Breast epithelium (tissue), 4 donors: ENCODE results near the gene NPIPA8. TPM values are rescaled to one million over a fixed set of nuclear protein-coding genes. Genes with fewer than 3 reads are reported as not detected.
"Not testable (repeated sequence)": the region's sequence is repeated elsewhere in the genome, so short reads cannot be mapped to it uniquely, and the experiment has no call there.

Source experiments
- DNase-seq, 2 donors: peaks; one replicate each; pipeline ENCODE4 v3.0.0-alpha.2; 2019; ENCODE audit warnings: low spot score in 2 of 2
- H3K27ac ChIP-seq, 2 donors: fragments of 200-600 bp; sonication (generic) in 1 of 2; one replicate each; pipeline ENCODE4 v1.5.1; 2016 to 2019; ENCODE audit warnings: mild to moderate bottlenecking in 1 of 2
- H3K27me3 ChIP-seq, 2 donors: fragments of 200-600 bp; sonication (generic) in 1 of 2; one replicate each; pipeline versions ENCODE4 v1.5.1 to v1.6.0; 2017 to 2019; ENCODE audit warnings: control low read depth in 1 of 2, mild to moderate bottlenecking in 1 of 2
- H3K36me3 ChIP-seq: fragments of 200-600 bp; one replicate; pipeline ENCODE4 v1.5.1; 2019
- H3K4me1 ChIP-seq, 2 donors: fragments of 200-600 bp; sonication (generic); one replicate each; pipeline ENCODE4 v1.5.1; 2016 to 2019; ENCODE audit warnings: control low read depth in 1 of 2
- H3K4me3 ChIP-seq, 3 donors: fragments of 200-600 bp; sonication (generic); 1 replicate in 2 of 3; 2 replicates in 1 of 3; pipeline ENCODE4 v1.5.1; 2016 to 2019; ENCODE audit warnings: mild to moderate bottlenecking in 3 of 3, moderate library complexity in 2 of 3
- H3K9me3 ChIP-seq, 2 donors: fragments of 200-600 bp; sonication (generic) in 1 of 2; one replicate each; pipeline ENCODE4 v1.5.1; 2016 to 2019; ENCODE audit warnings: control low read depth in 1 of 2
- intact Hi-C: fragments of 100-400 bp; cut with DNase I; formaldehyde crosslinking; loops from one replicate; pipeline ENCODE4 v1.15.1; 2023; ENCODE audit warnings: low total_unique reads
- total RNA-seq, 3 donors: library from RNA; depleted of rRNA; stranded (reverse); fragments of >200 nt; gene quantifications; one replicate each; pipeline ENCODE4 v1.1.0, GENCODE V29; 2016

Gene NPIPA8
- total RNA-seq, 3 donors from 2014 or later, result 11.0 TPM; not detected in 2

- DNase-seq, H3K27ac ChIP-seq, H3K4me3 ChIP-seq, H3K27me3 ChIP-seq, intact Hi-C loops, H3K9me3 ChIP-seq, H3K4me1 ChIP-seq, H3K36me3 ChIP-seq: not testable (repeated sequence)
These were observed 30.5 kb downstream of the NPIPA8 start for GRCh38 chr16:18306066-18306465.

DNA sequence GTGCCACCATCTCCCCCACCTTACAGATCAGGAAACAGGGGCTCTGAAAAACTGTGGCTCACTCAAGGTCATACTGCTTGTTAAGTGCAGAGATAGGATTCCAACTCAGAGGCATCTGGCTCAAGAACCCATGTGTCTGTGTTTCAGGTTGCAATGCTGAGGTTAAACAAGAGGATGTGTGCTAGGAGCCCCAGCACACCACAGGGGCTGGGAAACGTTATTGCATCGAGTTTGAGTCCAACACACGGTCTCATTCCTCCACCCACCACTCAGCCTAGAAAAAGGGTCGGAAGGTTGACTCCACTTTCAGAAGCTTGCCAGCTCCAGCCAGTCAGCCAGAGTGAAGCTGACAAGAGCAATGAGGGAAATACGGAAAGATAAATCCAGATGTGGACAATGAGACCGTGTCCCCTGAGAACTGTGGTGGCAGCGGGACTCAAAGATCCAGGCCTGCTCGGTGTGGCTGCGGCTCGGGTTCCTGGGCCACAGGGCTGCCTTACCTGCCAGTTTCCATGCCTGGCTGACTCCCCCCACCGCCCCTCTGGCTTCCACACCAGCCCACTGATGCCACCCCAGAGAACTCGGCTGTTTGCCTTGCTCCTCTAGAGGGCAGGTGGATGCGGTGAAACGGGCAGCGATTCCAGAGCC lies 33.4 kb downstream of the NPIPA8 start:
- H3K9me3 ChIP-seq, H3K27ac ChIP-seq, DNase-seq, H3K36me3 ChIP-seq, H3K4me3 ChIP-seq, intact Hi-C loops, H3K4me1 ChIP-seq, H3K27me3 ChIP-seq: not testable (repeated sequence)

GRCh38 chr16:18297714-18298113 lies 38.8 kb downstream of the NPIPA8 start:
- DNase-seq, intact Hi-C loops, H3K27ac ChIP-seq, H3K4me1 ChIP-seq, H3K9me3 ChIP-seq, H3K27me3 ChIP-seq, H3K36me3 ChIP-seq, H3K4me3 ChIP-seq: not testable (repeated sequence)

- H3K9me3 ChIP-seq, DNase-seq, H3K27ac ChIP-seq, intact Hi-C loops, H3K4me1 ChIP-seq, H3K27me3 ChIP-seq, H3K36me3 ChIP-seq, H3K4me3 ChIP-seq: not testable (repeated sequence)
These were observed 39.6 kb downstream of the NPIPA8 start for GRCh38 chr16:18296931-18297330.

DNA sequence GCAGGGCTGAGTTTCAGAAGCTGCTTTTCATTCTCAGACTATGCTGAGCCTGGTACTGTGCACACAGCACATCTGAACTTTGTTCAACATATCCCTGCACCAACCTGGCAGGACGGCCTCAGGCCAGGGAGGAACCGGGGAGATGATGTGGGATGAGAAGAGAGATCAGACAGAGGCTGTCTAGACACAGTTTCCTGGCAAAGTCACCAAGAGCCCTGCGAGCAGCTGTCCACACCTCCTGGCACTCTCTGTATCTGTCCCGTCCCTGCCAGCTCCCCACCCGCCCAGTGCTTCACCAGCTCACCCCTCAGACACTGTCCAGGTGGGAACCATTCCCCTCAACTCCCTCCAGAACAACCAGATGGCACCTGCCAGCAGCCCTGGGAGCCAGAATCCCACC lies 42.2 kb downstream of the NPIPA8 start:
- H3K27me3 ChIP-seq, H3K4me3 ChIP-seq, H3K27ac ChIP-seq, H3K4me1 ChIP-seq, DNase-seq, H3K9me3 ChIP-seq, intact Hi-C loops, H3K36me3 ChIP-seq: not testable (repeated sequence)

GRCh38 chr16:18293337-18293956 lies 43.1 kb downstream of the NPIPA8 start:
- H3K36me3 ChIP-seq, H3K4me3 ChIP-seq, intact Hi-C loops, DNase-seq, H3K27ac ChIP-seq, H3K27me3 ChIP-seq, H3K9me3 ChIP-seq, H3K4me1 ChIP-seq: not testable (repeated sequence)

DNA sequence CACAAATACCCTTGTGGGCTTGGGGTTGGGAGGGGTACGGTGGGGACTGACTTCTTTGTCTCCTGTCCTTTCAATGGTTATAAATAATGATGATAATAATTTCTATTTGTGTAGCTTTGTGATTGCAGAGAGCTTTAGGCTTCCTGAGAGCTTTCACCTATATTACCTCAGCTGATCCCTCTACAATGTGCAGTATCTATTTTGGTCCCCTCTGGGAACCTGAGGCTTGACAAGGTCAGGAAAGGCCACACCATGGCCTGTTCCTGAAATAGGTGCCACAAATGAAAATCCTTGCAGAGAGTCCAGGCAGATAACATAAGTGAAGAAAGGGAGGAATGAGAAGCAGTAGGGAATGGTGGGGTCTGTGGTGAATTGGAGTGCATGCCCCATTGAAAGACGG lies 45.6 kb downstream of the NPIPA8 start:
- intact Hi-C loops, H3K27me3 ChIP-seq, H3K27ac ChIP-seq, H3K9me3 ChIP-seq, H3K4me1 ChIP-seq, H3K4me3 ChIP-seq, DNase-seq, H3K36me3 ChIP-seq: not testable (repeated sequence)

DNA sequence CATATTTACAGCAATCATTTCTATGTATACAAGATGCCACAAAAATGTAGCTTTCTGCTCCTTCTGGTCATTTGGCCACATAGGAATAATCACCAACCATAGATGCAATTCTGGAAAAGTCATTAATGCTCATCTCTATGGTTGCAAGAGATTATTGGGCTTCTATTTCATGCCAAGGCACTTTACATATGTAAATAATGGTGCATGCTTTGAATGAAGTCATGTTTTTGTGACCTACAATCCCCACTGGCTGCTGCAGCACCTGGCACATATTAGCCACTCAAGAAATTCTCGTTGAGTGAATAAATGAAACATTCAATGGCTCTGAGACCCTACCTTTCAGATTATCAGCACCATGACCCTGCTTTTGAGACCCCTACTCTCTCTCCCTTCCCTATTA lies 50.2 kb downstream of the NPIPA8 start:
- not testable (repeated sequence) for H3K4me1 ChIP-seq

DNA sequence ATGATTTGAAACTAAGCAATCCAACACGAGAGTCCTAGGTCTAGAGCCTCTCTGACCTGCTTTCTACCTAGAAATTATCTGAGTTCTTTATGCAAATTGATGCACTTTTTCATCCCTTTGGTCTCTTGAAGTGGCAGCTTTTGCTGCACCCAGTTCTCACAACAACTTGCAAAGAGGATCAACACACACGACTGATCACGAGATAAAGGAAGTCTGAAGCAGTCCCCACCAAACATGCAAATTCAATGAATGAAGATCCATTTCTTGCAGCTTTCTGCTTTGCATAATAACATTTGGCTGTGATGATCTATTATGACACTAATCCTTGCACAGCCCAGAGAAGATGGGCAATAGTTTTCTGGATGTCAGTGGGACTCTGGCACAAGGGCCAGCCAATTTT lies 56.2 kb downstream of the NPIPA8 start:
- H3K4me3 ChIP-seq, H3K27ac ChIP-seq, intact Hi-C loops, H3K36me3 ChIP-seq, H3K27me3 ChIP-seq, H3K9me3 ChIP-seq, DNase-seq, H3K4me1 ChIP-seq: not testable (repeated sequence)

More for the DNA sequence above, 50.2 kb downstream of the NPIPA8 start:
- H3K27me3 ChIP-seq, H3K27ac ChIP-seq, H3K36me3 ChIP-seq, H3K4me3 ChIP-seq, DNase-seq, intact Hi-C loops, H3K9me3 ChIP-seq: not testable (repeated sequence)

GRCh38 chr16:18276756-18277155 lies 59.8 kb downstream of the NPIPA8 start:
- intact Hi-C loops, H3K27ac ChIP-seq, DNase-seq, H3K4me1 ChIP-seq, H3K9me3 ChIP-seq, H3K27me3 ChIP-seq, H3K36me3 ChIP-seq, H3K4me3 ChIP-seq: not testable (repeated sequence)

DNA sequence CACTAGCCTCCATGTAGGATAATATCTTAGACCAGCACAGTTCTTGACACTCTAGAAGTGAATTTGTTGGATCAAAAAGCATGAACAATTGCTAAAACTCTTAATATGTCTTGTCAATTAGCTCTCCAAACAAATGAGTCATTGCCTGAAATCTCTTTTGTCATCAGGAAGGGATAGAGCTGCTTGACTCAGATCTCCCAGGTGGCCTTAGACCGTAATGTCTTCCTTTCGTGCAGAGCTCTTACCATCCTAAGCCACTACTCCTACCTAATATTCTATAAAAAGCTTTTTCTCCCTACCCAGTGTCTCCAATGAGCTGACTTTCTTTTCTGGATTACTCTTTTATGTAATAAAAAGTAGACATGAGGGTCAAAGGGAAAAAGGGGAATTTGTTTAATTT lies 66.4 kb downstream of the NPIPA8 start:
- DNase-seq, H3K27ac ChIP-seq, H3K4me1 ChIP-seq, intact Hi-C loops, H3K36me3 ChIP-seq, H3K9me3 ChIP-seq, H3K27me3 ChIP-seq, H3K4me3 ChIP-seq: not testable (repeated sequence)
